NOMO-1 treated with DMSO at 0.1 percent for 48 hours (cell line): ENCODE results near the gene NT5E.
"Not testable (repeated sequence)": the region's sequence is repeated elsewhere in the genome, so short reads cannot be mapped to it uniquely, and the experiment has no call there.

Experiments
- DNase-seq: peaks from one replicate; lab custom pipeline; 2025; ENCODE audit not compliant: unreplicated experiment; lab: John Stamatoyannopoulos, UW

NT5E gene

DNA sequence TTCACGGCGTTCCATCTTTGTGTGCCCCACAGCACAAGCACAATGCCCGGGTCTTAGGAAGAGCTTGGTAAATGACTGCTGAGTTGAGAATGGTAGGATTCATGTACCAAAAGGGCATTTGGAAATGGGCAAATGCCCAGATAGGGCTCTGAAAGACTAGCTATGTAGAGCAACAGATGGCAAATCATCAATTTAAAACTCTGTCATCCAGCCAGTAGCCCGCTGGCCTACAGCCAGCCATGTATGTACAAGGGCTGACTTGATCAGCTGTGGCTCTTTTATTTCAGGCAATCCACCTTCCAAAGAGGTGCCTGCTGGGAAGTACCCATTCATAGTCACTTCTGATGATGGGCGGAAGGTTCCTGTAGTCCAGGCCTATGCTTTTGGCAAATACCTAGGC lies 35.1 kb downstream of the NT5E start:
- no peak for DNase-seq

DNA sequence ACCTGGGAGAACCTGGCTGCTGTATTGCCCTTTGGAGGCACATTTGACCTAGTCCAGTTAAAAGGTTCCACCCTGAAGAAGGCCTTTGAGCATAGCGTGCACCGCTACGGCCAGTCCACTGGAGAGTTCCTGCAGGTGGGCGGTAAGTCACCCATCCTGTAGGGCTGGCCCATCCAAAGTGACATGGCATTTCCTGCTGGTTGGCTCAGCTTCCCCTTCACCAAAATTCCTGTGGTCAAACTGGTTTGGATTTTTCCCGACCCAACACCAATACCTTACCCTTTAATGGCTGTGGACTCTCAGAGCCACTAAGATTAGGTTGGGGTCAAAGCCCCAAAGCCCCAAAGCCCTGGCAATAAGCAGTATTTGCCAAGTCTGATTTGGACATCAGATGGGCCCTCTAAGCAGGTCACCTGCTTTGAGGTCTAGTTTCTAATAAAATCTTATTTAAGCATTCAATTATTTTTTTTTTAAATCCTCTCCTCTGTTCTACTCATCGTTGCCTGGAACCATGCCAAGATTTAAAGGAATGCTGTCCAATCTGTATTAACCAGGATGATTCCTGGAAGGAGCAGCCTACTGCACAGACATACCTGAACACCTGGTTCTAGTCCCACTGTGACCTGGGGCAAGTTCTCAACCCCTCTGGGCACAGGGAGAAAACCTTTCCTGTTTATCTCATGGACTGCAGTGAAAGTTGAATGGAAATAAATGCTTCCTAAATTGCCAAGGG lies 40.8 kb downstream of the NT5E start:
- DNase-seq, result no peak

GRCh38 chr6:85493389-85493788 lies 43.5 kb downstream of the NT5E start:
- DNase-seq, result peak; percentile 84

- DNase-seq, result peak; percentile 22
Observed at GRCh38 chr6:85494547-85495536, 45.0 kb downstream of the NT5E start.

- DNase-seq, result no peak
Observed at GRCh38 chr6:85496009-85496579, 46.2 kb downstream of the NT5E start.

GRCh38 chr6:85496856-85497255 lies 47.0 kb downstream of the NT5E start:
- DNase-seq, result no peak

DNA sequence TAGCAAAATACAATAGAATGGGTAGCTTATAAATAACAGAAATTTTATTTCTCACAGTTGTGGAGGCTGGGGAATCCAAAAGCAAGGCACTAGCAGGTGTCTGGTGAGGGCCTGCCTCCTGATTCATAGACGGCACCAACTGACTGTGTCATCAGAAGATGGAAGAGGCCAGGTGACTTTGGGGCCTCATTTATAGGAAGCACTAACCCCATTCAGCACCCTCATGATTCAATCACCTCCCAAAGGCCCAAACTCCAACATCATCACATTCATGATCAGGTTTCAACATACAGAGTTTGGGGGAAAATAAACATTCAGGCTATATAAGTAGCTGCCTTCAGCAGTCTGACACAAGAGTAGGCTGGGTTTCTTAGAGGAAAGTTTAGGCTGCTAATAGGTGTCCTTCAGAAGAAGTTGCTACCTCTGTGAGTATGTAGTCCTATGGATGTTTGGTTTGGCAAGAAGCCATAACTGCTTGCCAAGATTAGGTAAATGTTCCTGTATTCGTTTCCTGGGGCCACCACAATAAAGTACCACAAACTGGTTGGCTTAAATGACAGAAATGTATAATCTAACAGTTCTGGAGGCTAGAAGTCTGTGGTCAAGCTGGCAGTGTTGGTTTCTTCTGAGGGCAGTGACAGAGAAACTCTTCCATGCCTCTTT lies 48.8 kb downstream of the NT5E start:
- DNase-seq, result no peak

- DNase-seq, result no peak
Observed at GRCh38 chr6:85506441-85507093, 56.7 kb downstream of the NT5E start.

DNA sequence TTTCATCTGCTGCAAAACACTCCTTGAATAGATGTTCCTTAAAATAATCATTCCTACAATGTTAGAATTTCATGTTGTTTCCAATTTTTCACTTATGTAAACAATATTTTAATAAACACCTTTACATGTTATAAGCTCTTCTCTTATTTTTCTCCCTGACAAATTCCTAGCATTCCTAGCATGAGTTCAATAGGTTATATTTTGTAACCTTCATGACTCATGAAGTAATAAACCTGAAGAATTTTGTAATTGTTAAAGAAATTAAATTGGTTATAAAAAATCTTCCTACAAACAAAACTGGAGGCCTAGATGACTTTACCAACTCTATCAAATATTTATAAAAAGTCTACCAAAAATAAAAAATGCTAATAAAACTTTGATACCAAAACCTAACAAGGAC lies 66.3 kb downstream of the NT5E start:
- DNase-seq, result no peak

- not testable (repeated sequence) for DNase-seq
Observed at GRCh38 chr6:85524281-85524680, 74.4 kb downstream of the NT5E start.

DNA sequence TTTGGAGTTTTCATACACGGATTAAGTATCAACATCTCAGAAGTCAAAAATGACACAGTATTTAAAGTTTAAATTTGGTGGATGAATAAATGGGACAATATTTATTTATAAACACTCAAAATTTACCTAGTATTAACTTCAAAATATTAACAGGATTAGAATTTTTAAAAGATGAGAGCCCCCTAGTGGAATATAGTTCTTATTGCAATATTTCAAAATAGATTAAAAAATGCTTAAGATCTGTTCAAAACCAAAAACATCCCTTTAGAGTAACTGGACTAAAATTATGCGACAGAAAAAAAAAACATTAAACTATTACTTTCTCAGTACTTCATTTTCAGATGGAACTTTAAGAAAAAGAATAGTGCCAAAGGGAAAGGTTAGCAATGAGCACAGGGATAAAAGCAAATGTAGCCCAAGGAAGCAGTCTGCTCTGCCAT lies 87.2 kb downstream of the NT5E start:
- DNase-seq, result no peak

DNA sequence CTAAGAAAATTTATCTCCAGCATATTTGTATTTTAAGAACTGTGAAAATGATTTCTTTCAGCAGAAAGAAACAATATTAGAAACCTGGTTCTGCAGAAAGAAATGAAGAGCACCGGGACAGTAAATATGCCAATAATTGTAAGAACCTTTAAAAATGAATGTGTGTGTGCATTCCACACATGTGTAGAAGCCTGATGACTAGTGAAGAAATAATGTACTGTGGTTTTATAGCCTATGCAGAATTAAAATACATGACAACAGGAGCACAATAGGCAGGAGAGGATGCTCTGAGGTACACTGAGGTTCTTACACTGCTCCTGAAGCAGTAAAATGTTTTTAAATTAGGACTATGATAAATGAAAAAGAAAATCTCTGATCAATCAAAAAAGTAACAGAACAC lies 94.9 kb downstream of the NT5E start:
- no peak for DNase-seq
